Measurements from ENCODE around the gene CCDC78. TPM values are rescaled to one million over a fixed set of nuclear protein-coding genes. Genes with fewer than 3 reads are reported as not detected.

The CCDC78 gene
- total RNA-seq, 2 donors from 2014 or later, result 0.43 to 0.56 TPM

MicroRNA genes within 50 kb of the gene (microRNA counts, 767-probe panel; counts per million panel counts)
- microRNA hsa-miR-662, result 0 to 1,480 counts per million in 2 donors

Small RNA genes lying within 50 kb of the gene (microRNA-seq; reads per million reads assigned to microRNA genes)
- 0 reads per million in 2 donors for gene MIR662 (ENCODE audit: borderline number of aligned reads in 2 of 2, borderline replicate concordance in 1 of 2)

Other genes starting within 250 kb of the CCDC78 start
- gene CAPN15, start 198.7 kb downstream of the CCDC78 start, total RNA-seq, result 10 to 100 TPM; 18.5 to 28.1 TPM
- gene PRR35, start 166.0 kb downstream of the CCDC78 start, total RNA-seq, result not detected
- under 1 TPM; 0.43 to 0.74 TPM for gene NHLRC4, start 159.4 kb downstream of the CCDC78 start, total RNA-seq
- 10 to 100 TPM; 20.8 to 21.0 TPM for gene PIGQ, start 156.5 kb downstream of the CCDC78 start, total RNA-seq
- 10 to 100 TPM; 11.1 to 13.5 TPM for gene RAB40C, start 136.4 kb downstream of the CCDC78 start, total RNA-seq
- gene WFIKKN1, start 95.5 kb downstream of the CCDC78 start, total RNA-seq, result under 1 TPM; 0.52 to 0.71 TPM
- gene METTL26, start 90.1 kb downstream of the CCDC78 start, total RNA-seq, result 100 to 1,000 TPM; 103 to 137 TPM
- 100 to 1,000 TPM; 110 to 121 TPM for gene MCRIP2, start 84.6 kb downstream of the CCDC78 start, total RNA-seq
- gene WDR90, start 77.1 kb downstream of the CCDC78 start, total RNA-seq, result 1 to 10 TPM; 3.0 to 5.7 TPM
- gene RHOT2, start 58.3 kb downstream of the CCDC78 start, total RNA-seq, result 10 to 100 TPM; 37.8 to 42.8 TPM
- gene RHBDL1, start 50.8 kb downstream of the CCDC78 start, total RNA-seq, result 1 to 10 TPM in 1 of 2 donors, under 1 TPM in 1; 0.67 to 1.3 TPM
- gene STUB1, start 46.0 kb downstream of the CCDC78 start, total RNA-seq, result 100 to 1,000 TPM; 135 to 186 TPM
- gene JMJD8, start 42.1 kb downstream of the CCDC78 start, total RNA-seq, result 10 to 100 TPM; 76.4 to 82.1 TPM
- 10 to 100 TPM in 1 of 2 donors, 1 to 10 TPM in 1; 8.1 to 10.3 TPM for gene WDR24, start 36.0 kb downstream of the CCDC78 start, total RNA-seq
- gene FBXL16, start 20.6 kb downstream of the CCDC78 start, total RNA-seq, result 1 to 10 TPM; 1.3 to 1.7 TPM
- 10 to 100 TPM; 58.9 to 61.3 TPM for gene METRN, start 11.3 kb downstream of the CCDC78 start, total RNA-seq
- 10 to 100 TPM; 36.5 to 37.5 TPM for gene ANTKMT, start 5.3 kb downstream of the CCDC78 start, total RNA-seq
- 1 to 10 TPM; 9.6 to 9.7 TPM for gene HAGHL, start 663 bp upstream of the CCDC78 start, total RNA-seq
- gene CIAO3, start 14.6 kb upstream of the CCDC78 start, total RNA-seq, result 10 to 100 TPM; 23.3 to 25.5 TPM
- 10 to 100 TPM; 44.8 to 94.6 TPM for gene MSLN, start 34.3 kb upstream of the CCDC78 start, total RNA-seq
- 10 to 100 TPM; 11.4 to 13.2 TPM for gene RPUSD1, start 61.9 kb upstream of the CCDC78 start, total RNA-seq
- 1 to 10 TPM; 1.8 to 2.3 TPM for gene CHTF18, start 62.2 kb upstream of the CCDC78 start, total RNA-seq
- gene GNG13, start 74.3 kb upstream of the CCDC78 start, total RNA-seq, result not detected
- 10 to 100 TPM; 11.9 to 14.1 TPM for gene LMF1, start 244.5 kb upstream of the CCDC78 start, total RNA-seq